ENCODE data around the gene ALOX12B. TPM values are rescaled to one million over a fixed set of nuclear protein-coding genes. Genes with fewer than 3 reads are reported as not detected.
A peak's percentile ranks its signal among the peaks of the same experiment; 100 is the strongest.
"Not testable (repeated sequence)": the region's sequence is repeated elsewhere in the genome, so short reads cannot be mapped to it uniquely, and the experiment has no call there.

The ALOX12B gene
- total RNA-seq, 4 donors from 2014 or later: 0.83 TPM; not detected in 3

DNA sequence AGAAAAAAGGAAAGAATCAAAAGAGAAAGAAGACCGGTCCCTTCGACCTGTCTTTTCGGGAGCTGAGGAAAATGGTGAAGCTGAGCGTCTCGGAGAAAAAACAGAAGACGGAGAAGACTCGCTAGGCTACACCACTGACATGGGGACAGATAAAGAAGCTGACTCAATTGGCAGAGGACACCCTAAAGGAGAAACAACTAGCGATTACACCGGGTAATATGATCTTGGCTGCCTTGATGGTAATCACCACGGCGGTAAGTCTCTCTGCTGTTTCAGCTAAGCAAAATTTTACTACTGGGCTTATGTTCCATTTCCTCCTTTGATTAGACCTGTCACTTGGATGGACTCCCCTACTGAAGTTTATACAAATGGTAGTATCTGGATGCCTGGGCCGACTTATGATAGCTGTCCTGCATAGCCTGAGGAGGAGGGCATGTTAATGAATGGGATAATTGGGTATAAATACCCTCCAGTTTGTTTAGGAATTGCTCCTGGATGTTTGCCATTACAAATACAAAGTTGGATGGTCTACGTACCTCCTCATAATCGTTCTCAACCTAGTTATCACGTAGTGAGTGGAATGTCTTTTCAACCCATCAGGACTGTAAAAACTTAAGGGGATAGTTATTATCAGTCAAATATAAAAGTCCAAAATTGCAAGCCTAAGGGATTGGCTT is 24.6 kb downstream of the ALOX12B start:
- H3K36me3 ChIP-seq: no peaks in the 10 kb centered on the region
- H3K4me1 ChIP-seq: peaks cover 0 to 12% (median 0%) of the 10 kb centered on the region in 4 donors
- H3K27ac ChIP-seq: no peak overlapping the region
- H3K27me3 ChIP-seq: no peaks in the 10 kb centered on the region
- DNase-seq: no peak
- TF ChIP-seq CTCF (IDR thresholded peaks at IDR 0.05) (no peak), POLR2A (IDR thresholded peaks at IDR 0.05) (no peak)
- H3K9me3 ChIP-seq: no peaks in the 10 kb centered on the region
- peak overlapping the region in 2 of 4 donors; percentile 0 to 26 for H3K4me3 ChIP-seq

GRCh38 chr17:8062435-8062806 is 25.1 kb downstream of the ALOX12B start:
- H3K4me1 ChIP-seq: peaks cover 0 to 12% (median under 1%) of the 10 kb centered on the region in 4 donors
- peak overlapping the region in 2 of 4 donors; percentile 0 to 26 for H3K4me3 ChIP-seq
- H3K27ac ChIP-seq: no peak overlapping the region
- no peaks in the 10 kb centered on the region for H3K36me3 ChIP-seq
- H3K27me3 ChIP-seq: no peaks in the 10 kb centered on the region
- H3K9me3 ChIP-seq: no peaks in the 10 kb centered on the region
- TF ChIP-seq POLR2A (IDR thresholded peaks at IDR 0.05) (no peak), CTCF (IDR thresholded peaks at IDR 0.05) (no peak)
- DNase-seq: no peak

- not testable (repeated sequence) for H3K27me3 ChIP-seq
Measured at GRCh38 chr17:8061851-8062250, 25.7 kb downstream of the ALOX12B start.

DNA sequence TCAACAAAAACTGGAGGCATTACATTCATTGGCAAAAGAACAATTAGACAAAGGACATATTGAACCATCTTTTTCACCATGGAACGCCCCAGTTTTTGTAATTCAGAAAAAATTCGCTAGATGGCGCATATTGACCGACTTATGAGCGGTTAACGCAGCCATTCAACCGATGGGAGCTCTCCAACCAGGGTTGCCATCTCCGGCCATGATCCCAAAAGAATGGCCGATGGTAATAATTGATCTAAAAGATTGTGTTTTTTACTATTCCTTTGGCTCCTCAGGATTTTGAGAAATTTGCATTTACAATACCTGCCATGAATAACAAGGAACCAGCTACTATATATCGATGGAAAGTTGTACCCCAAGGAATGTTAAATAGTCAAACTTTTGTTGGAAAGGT is 27.2 kb downstream of the ALOX12B start:
- Histone ChIP-seq H3K36me3 (no peaks in the 10 kb centered on the region), H3K9me3 (no peaks in the 10 kb centered on the region), H3K27me3 (no peaks in the 10 kb centered on the region), H3K4me3 (no peak overlapping the region), H3K27ac (no peak overlapping the region), H3K4me1 (peaks cover 0 to 20% (median 8%) of the 10 kb centered on the region in 4 donors)
- DNase-seq: peak; percentile 36 to 85 (median 63)
- TF ChIP-seq CTCF (IDR thresholded peaks at IDR 0.05) (peak; percentile 57 to 85 (median 78)), POLR2A (IDR thresholded peaks at IDR 0.05) (no peak)

More at GRCh38 chr17:8061851-8062250, 25.7 kb downstream of the ALOX12B start:
- H3K27ac ChIP-seq, H3K36me3 ChIP-seq, H3K9me3 ChIP-seq, H3K4me3 ChIP-seq, DNase-seq: not testable (repeated sequence)
- peaks cover 0 to 15% (median 4%) of the 10 kb centered on the region in 4 donors for H3K4me1 ChIP-seq

DNA sequence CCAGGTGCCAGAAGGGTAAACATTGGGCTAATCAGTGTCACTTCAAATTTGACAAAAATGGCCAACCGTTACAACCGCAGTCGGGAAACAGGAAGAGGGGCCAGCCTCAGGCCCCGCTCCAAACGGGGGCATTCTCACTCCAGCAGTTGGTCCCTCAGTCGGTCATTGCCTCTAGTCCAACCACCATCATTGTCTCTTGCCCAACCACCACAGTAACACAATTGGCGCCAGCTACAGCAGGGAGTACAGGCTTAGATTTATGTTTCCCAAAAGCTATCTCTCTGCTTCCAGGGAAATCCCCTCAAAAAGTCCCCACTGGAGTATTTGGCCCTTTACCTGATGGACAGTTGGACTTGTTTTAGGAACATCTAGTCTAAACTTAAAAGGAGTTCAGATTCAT is 28.4 kb downstream of the ALOX12B start:
- Histone ChIP-seq H3K36me3 (no peaks in the 10 kb centered on the region), H3K27ac (no peak overlapping the region), H3K4me1 (peaks cover 0 to 20% (median 8%) of the 10 kb centered on the region in 4 donors), H3K9me3 (no peaks in the 10 kb centered on the region), H3K4me3 (no peak overlapping the region), H3K27me3 (no peaks in the 10 kb centered on the region)
- DNase-seq: no peak
- TF ChIP-seq POLR2A (IDR thresholded peaks at IDR 0.05) (no peak), CTCF (IDR thresholded peaks at IDR 0.05) (no peak)

GRCh38 chr17:8057691-8058114 is 29.8 kb downstream of the ALOX12B start:
- Histone ChIP-seq H3K4me1 (peaks cover 0 to 16% (median 6%) of the 10 kb centered on the region in 4 donors), H3K27ac (no peak overlapping the region), H3K9me3 (no peaks in the 10 kb centered on the region), H3K36me3 (no peaks in the 10 kb centered on the region), H3K4me3 (no peak overlapping the region), H3K27me3 (no peaks in the 10 kb centered on the region)
- TF ChIP-seq CTCF (IDR thresholded peaks at IDR 0.05) (peak; percentile 42 to 88 (median 82)), POLR2A (IDR thresholded peaks at IDR 0.05) (no peak)
- peak; percentile 51 to 72 (median 54) for DNase-seq
